IMR-90 (cell line): ENCODE results near the gene EIF4E3. TPM values are rescaled to one million over a fixed set of nuclear protein-coding genes. Genes with fewer than 3 reads are reported as not detected.

Source experiments
- ATAC-seq: fragments of 200-7000 bp; cut with Tn5 transposase; 2 replicates; pipeline ENCODE4 v1.9.1; 2020; ENCODE audit warnings: low read depth, mild to moderate bottlenecking, moderate library complexity
- BruUV-seq: library from RNA; stranded (reverse); fragments of 400-500 nt; replicated peaks from 2 replicates; lab custom pipeline; 2021; lab: Mats Ljungman, UMichigan
- CTCF ChIA-PET: fragments of 300-600 bp; formaldehyde crosslinking; extraction: SDS; loops from one replicate; lab custom pipeline; 2021; ENCODE audit warnings: antibody characterized with exemption; lab: Yijun Ruan, JAX
- POLR2A ChIA-PET: fragments of 300-600 bp; sonication (Branson Sonifier 250); formaldehyde crosslinking; loops from one replicate; lab custom pipeline; 2022; ENCODE audit warnings: antibody characterized with exemption; ENCODE audit not compliant: unreplicated experiment; lab: Charles Lee
- DNase-seq: peaks from one replicate; pipeline ENCODE4 v3.0.0; 2013
- H2AFZ ChIP-seq: replicated peaks from 2 replicates; pipeline ENCODE3; 2013; ENCODE audit warnings: low read length, mild to moderate bottlenecking; ENCODE audit not compliant: poor library complexity
- H2AK5ac ChIP-seq: 2 replicates; pipeline ENCODE4 v1.6.1; 2013; ENCODE audit warnings: low read depth, low read length, inconsistent platforms
- H2AK9ac ChIP-seq: replicated peaks from 2 replicates; pipeline ENCODE3; 2013; ENCODE audit warnings: mild to moderate bottlenecking, low read depth, low read length, moderate library complexity; ENCODE audit not compliant: poor library complexity
- H2BK120ac ChIP-seq: 2 replicates; pipeline ENCODE4 v1.6.1; 2013; ENCODE audit warnings: low read depth, low read length, inconsistent platforms
- H2BK15ac ChIP-seq: 3 replicates; pipeline ENCODE4 v1.6.1; 2013; ENCODE audit warnings: low read depth, low read length, inconsistent platforms
- H2BK20ac ChIP-seq: 2 replicates; pipeline ENCODE4 v1.6.1; 2013; ENCODE audit warnings: low read depth, mild to moderate bottlenecking, inconsistent platforms, low read length, moderate library complexity
- H2BK5ac ChIP-seq: 2 replicates; pipeline ENCODE4 v1.6.1; 2013; ENCODE audit warnings: mild to moderate bottlenecking, low read depth, low read length, inconsistent platforms; ENCODE audit not compliant: poor library complexity, severe bottlenecking
- H3K14ac ChIP-seq: replicated peaks from 2 replicates; pipeline ENCODE4 v1.6.1; 2013; ENCODE audit warnings: low read depth, low read length, inconsistent platforms
- H3K18ac ChIP-seq: 2 replicates; pipeline ENCODE4 v1.6.1; 2013; ENCODE audit warnings: low read depth, low read length, control low read depth
- H3K23ac ChIP-seq: 2 replicates; pipeline ENCODE4 v1.6.1; 2013; ENCODE audit warnings: low read depth, low read length, inconsistent platforms
- H3K27ac ChIP-seq: 2 replicates; pipeline ENCODE4 v1.5.1; 2013; ENCODE audit warnings: mild to moderate bottlenecking, control low read depth, low read length; ENCODE audit not compliant: insufficient read depth
- H3K27me3 ChIP-seq: 2 replicates; pipeline ENCODE4 v1.6.1; 2013; ENCODE audit warnings: low read length; ENCODE audit not compliant: control insufficient read depth, insufficient read depth
- H3K36me3 ChIP-seq: 2 replicates; pipeline ENCODE4 v1.6.1; 2013; ENCODE audit warnings: low read length, mixed read lengths; ENCODE audit not compliant: control insufficient read depth, insufficient read depth
- H3K4ac ChIP-seq: 2 replicates; pipeline ENCODE4 v1.6.1; 2013; ENCODE audit warnings: low read depth, low read length, inconsistent platforms
- H3K4me1 ChIP-seq: 2 replicates; pipeline ENCODE4 v1.6.1; 2013; ENCODE audit warnings: low read length, mixed read lengths; ENCODE audit not compliant: control insufficient read depth, insufficient read depth
- H3K4me2 ChIP-seq: 2 replicates; pipeline ENCODE4 v1.6.1; 2013; ENCODE audit warnings: low read depth, mild to moderate bottlenecking, control low read depth, low read length, moderate library complexity
- H3K4me3 ChIP-seq: 2 replicates; pipeline ENCODE4 v1.5.1; 2013; ENCODE audit warnings: low read depth, mild to moderate bottlenecking, control low read depth, low read length, moderate library complexity; ENCODE audit not compliant: insufficient read depth
- H3K56ac ChIP-seq: 2 replicates; pipeline ENCODE4 v1.6.1; 2013; ENCODE audit warnings: low read length, inconsistent platforms; ENCODE audit not compliant: insufficient read depth; ENCODE audit errors: extremely low read depth
- H3K79me1 ChIP-seq, 2 experiments: 2 replicates each; pipeline ENCODE4 v1.6.1; 2013; ENCODE audit warnings: low read length in 2 of 2, inconsistent platforms in 1 of 2, low read depth in 1 of 2
- H3K9ac ChIP-seq: 2 replicates; pipeline ENCODE4 v1.6.1; 2013; ENCODE audit warnings: low read depth, low read length, control low read depth
- H3K9me1 ChIP-seq: 2 replicates; pipeline ENCODE4 v1.6.1; 2013; ENCODE audit warnings: low read length, inconsistent platforms; ENCODE audit not compliant: insufficient read depth
- H3K9me3 ChIP-seq: 2 replicates; pipeline ENCODE4 v1.6.1; 2013; ENCODE audit warnings: low read length; ENCODE audit not compliant: control insufficient read depth, insufficient read depth
- H4K20me1 ChIP-seq: 2 replicates; pipeline ENCODE4 v1.6.1; 2013; ENCODE audit warnings: low read length, inconsistent platforms; ENCODE audit not compliant: insufficient read depth
- H4K5ac ChIP-seq: 2 replicates; pipeline ENCODE4 v1.6.1; 2013; ENCODE audit warnings: mild to moderate bottlenecking, low read depth, low read length, control low read depth
- H4K8ac ChIP-seq, 2 experiments: 2 replicates each; pipeline ENCODE4 v1.6.1; 2013; ENCODE audit warnings: low read depth in 2 of 2, low read length in 2 of 2, control low read depth in 1 of 2, inconsistent platforms in 1 of 2
- H4K91ac ChIP-seq: 2 replicates; pipeline ENCODE4 v1.6.1; 2013; ENCODE audit warnings: low read depth, low read length, inconsistent platforms; ENCODE audit not compliant: insufficient read depth
- BHLHE40 ChIP-seq: fragments of 150-350 bp; IDR thresholded peaks from 2 replicates; pipeline ENCODE4 v1.6.1; 2016; ENCODE audit warnings: mild to moderate bottlenecking, low read depth, low read length
- CEBPB ChIP-seq: IDR thresholded peaks from 2 replicates; pipeline ENCODE4 v1.6.1; 2012; ENCODE audit warnings: low read depth, low read length, improper control_type of control experiment
- CHD1 ChIP-seq: IDR thresholded peaks from 2 replicates; pipeline ENCODE4 v1.6.1; 2012; ENCODE audit warnings: low read depth, low read length, improper control_type of control experiment
- MAZ ChIP-seq: IDR thresholded peaks from 2 replicates; pipeline ENCODE4 v1.6.1; 2012; ENCODE audit warnings: low read depth, mild to moderate bottlenecking, low read length, improper control_type of control experiment, moderate library complexity, borderline replicate concordance
- MXI1 ChIP-seq: IDR thresholded peaks from 2 replicates; pipeline ENCODE4 v1.6.1; 2012; ENCODE audit warnings: low read depth, mild to moderate bottlenecking, low read length, moderate library complexity, borderline replicate concordance
- NFE2L2 ChIP-seq: fragments of 150-350 bp; IDR thresholded peaks from 2 replicates; pipeline ENCODE4 v1.6.1; 2016; ENCODE audit warnings: low read depth, mild to moderate bottlenecking, low read length
- RAD21 ChIP-seq: IDR thresholded peaks from 2 replicates; pipeline ENCODE4 v1.6.1; 2012; ENCODE audit warnings: low read length, improper control_type of control experiment
- RCOR1 ChIP-seq: IDR thresholded peaks from 2 replicates; pipeline ENCODE4 v1.6.1; 2012; ENCODE audit warnings: mild to moderate bottlenecking, low read length, improper control_type of control experiment; ENCODE audit not compliant: insufficient replicate concordance
- USF2 ChIP-seq: fragments of 150-350 bp; IDR thresholded peaks from 2 replicates; pipeline ENCODE4 v1.6.1; 2017; ENCODE audit warnings: mild to moderate bottlenecking, antibody characterized with exemption, low read length, low read depth
- WGBS, 2 experiments: methylation state at CpG; one replicate each; pipeline versions ENCODE4 v1.1.5 to v1.1.7; 2013; ENCODE audit warnings: missing lambda C conversion rate in 2 of 2; ENCODE audit not compliant: insufficient read length in 1 of 2; ENCODE audit errors: extremely low coverage in 2 of 2; 5-methylcytosine and 5-hydroxymethylcytosine counted together
- dilution Hi-C: fragments of 300-500 bp; cut with HindIII; formaldehyde crosslinking; loops from one replicate; pipeline ENCODE4 v1.14.3; 2018; ENCODE audit warnings: low sequenced_read_pairs; ENCODE audit not compliant: unreplicated experiment
- in situ Hi-C: fragments of 300-500 bp; cut with MboI; formaldehyde crosslinking; loops from 3 replicates; pipeline ENCODE4 v1.14.3; 2019; ENCODE audit warnings: low sequenced_read_pairs, inconsistent platforms, mixed read lengths
- intact Hi-C: fragments of 100-400 bp; cut with micrococcal nuclease; formaldehyde crosslinking; loops from 2 replicates; pipeline ENCODE4 v1.10.0; 2022
- polyA plus RNA-seq, 3 experiments: library from polyadenylated mRNA; depleted of rRNA; stranded (reverse); fragments of >200 nt; gene quantifications; 2 replicates each; pipeline ENCODE4 v1.2.3, GENCODE V29; 2012; ENCODE audit warnings: low replicate concordance in 1 of 3
- total RNA-seq: library from RNA; depleted of rRNA; stranded (reverse); fragments of >200 nt; gene quantifications from 2 replicates; pipeline ENCODE4 v1.2.3, GENCODE V29; 2012
- TF ChIP-seq, protein P1 (sequence below): conservative IDR thresholded peaks from 2 replicates; pipeline ENCODE4 v1.5.1; 2012; ENCODE audit warnings: mild to moderate bottlenecking, low read depth, low read length, improper control_type of control experiment
- TF ChIP-seq, protein P2 (sequence below): fragments of 150-350 bp; IDR thresholded peaks from 2 replicates; pipeline ENCODE4 v1.6.1; 2016; ENCODE audit warnings: low read depth, mild to moderate bottlenecking, low read length, moderate library complexity, borderline replicate concordance

EIF4E3 gene
- total and polyA plus RNA-seq, 2 of the 4 experiments (the other 2 are of a cell fraction): 0.72 to 1.1 TPM

GRCh38 chr3:71653414-71653807, 71.8 kb downstream of the EIF4E3 start:
- H2AK9ac ChIP-seq: no peak overlapping the region
- H3K36me3 ChIP-seq: no peaks in the 10 kb centered on the region
- no peak overlapping the region for H2AK5ac ChIP-seq
- dilution Hi-C loops (no loop called here), in situ Hi-C loops (loop anchor here (10.0 to 25.0 kb wide), 3 partner anchors 349 to 1591 kb away; no protein-coding TSS in a partner anchor), intact Hi-C loops (loop anchor here (2.0 to 10.0 kb wide), 5 partner anchors 69 to 926 kb away; no protein-coding TSS in a partner anchor)
- no peaks in the 10 kb centered on the region for H4K20me1 ChIP-seq
- no peak overlapping the region for H2AFZ ChIP-seq
- H3K23ac ChIP-seq: no peak overlapping the region
- H2BK5ac ChIP-seq: no peak overlapping the region
- no peaks in the 10 kb centered on the region for H3K79me1 ChIP-seq
- H3K4ac ChIP-seq: no peak overlapping the region
- WGBS, 2 experiments: 100% methylated on average over 1 of the region's 6 CpGs; no CpG with 5 or more reads in 1 of the 2 experiments
- ChIA-PET POLR2A (no interaction called here), CTCF (interaction anchor here (0.6 kb wide), 1 partner anchor 407 kb away, joined by 3 read pairs; no protein-coding TSS in a partner anchor)
- H3K4me3 ChIP-seq: no peak overlapping the region
- peaks cover 6% of the 10 kb centered on the region; the same call in 1 of the 2 replicates for H3K27me3 ChIP-seq
- no peaks in the 10 kb centered on the region for H3K9me3 ChIP-seq
- no peak overlapping the region for H2BK20ac ChIP-seq
- H2BK120ac ChIP-seq: no peak overlapping the region
- H3K4me2 ChIP-seq: no peak overlapping the region
- H4K5ac ChIP-seq: no peak overlapping the region
- H4K91ac ChIP-seq: no peak overlapping the region
- H3K9me1 ChIP-seq: no peaks in the 10 kb centered on the region
- no peak overlapping the region for H3K14ac ChIP-seq
- ATAC-seq (no peak), DNase-seq (no peak)
- H3K9ac ChIP-seq: no peak overlapping the region
- BruUV-seq: no TSS peak
- no peak overlapping the region for H4K8ac ChIP-seq
- H3K27ac ChIP-seq: no peak overlapping the region
- H3K18ac ChIP-seq: no peak overlapping the region
- H3K56ac ChIP-seq: no peak overlapping the region
- H2BK15ac ChIP-seq: no peak overlapping the region
- TF ChIP-seq RAD21 (no peak), CHD1 (no peak), NFE2L2 (no peak), MAZ (no peak), RCOR1 (no peak), USF2 (no peak), CEBPB (no peak), BHLHE40 (no peak), MXI1 (no peak)
- TF ChIP-seq, protein P1, sequence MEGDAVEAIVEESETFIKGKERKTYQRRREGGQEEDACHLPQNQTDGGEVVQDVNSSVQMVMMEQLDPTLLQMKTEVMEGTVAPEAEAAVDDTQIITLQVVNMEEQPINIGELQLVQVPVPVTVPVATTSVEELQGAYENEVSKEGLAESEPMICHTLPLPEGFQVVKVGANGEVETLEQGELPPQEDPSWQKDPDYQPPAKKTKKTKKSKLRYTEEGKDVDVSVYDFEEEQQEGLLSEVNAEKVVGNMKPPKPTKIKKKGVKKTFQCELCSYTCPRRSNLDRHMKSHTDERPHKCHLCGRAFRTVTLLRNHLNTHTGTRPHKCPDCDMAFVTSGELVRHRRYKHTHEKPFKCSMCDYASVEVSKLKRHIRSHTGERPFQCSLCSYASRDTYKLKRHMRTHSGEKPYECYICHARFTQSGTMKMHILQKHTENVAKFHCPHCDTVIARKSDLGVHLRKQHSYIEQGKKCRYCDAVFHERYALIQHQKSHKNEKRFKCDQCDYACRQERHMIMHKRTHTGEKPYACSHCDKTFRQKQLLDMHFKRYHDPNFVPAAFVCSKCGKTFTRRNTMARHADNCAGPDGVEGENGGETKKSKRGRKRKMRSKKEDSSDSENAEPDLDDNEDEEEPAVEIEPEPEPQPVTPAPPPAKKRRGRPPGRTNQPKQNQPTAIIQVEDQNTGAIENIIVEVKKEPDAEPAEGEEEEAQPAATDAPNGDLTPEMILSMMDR: no peak
- TF ChIP-seq, protein P2, sequence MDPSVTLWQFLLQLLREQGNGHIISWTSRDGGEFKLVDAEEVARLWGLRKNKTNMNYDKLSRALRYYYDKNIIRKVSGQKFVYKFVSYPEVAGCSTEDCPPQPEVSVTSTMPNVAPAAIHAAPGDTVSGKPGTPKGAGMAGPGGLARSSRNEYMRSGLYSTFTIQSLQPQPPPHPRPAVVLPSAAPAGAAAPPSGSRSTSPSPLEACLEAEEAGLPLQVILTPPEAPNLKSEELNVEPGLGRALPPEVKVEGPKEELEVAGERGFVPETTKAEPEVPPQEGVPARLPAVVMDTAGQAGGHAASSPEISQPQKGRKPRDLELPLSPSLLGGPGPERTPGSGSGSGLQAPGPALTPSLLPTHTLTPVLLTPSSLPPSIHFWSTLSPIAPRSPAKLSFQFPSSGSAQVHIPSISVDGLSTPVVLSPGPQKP: no peak
- 0 out of 2 replicates have a peak, but pooled peaks cover 2% of the 10 kb centered on the region for H3K4me1 ChIP-seq
